Heart right ventricle (tissue), 16 donors: Measurements from ENCODE around the gene AGBL4. TPM values are rescaled to one million over a fixed set of nuclear protein-coding genes. Genes with fewer than 3 reads are reported as not detected.

Experiments
- ATAC-seq, 8 donors: fragments of 200-7000 bp; cut with Tn5 transposase; one replicate each; pipeline ENCODE4 v1.9.1; 2020; ENCODE audit warnings: mild to moderate bottlenecking in 8 of 8, moderate library complexity in 8 of 8, moderate number of reproducible peaks in 1 of 8
- DNase-seq, 2 donors: peaks; one replicate each; pipeline ENCODE4 v3.0.0-alpha.2; 2020
- H3K27ac ChIP-seq, 10 donors: fragments of 200-600 bp; sonication (generic) in 2 of 10; one replicate each; pipeline versions ENCODE4 v1.5.0 to v1.8.0; 2020 to 2022; ENCODE audit warnings: mild to moderate bottlenecking in 3 of 10
- H3K27me3 ChIP-seq, 7 donors: fragments of 200-600 bp; one replicate each; pipeline ENCODE4 v1.8.0; 2021 to 2022; ENCODE audit warnings: mild to moderate bottlenecking in 2 of 7
- H3K36me3 ChIP-seq, 9 donors: fragments of 200-600 bp; sonication (generic) in 1 of 9; one replicate each; pipeline versions ENCODE4 v1.5.0 to v1.8.0; 2020 to 2022; ENCODE audit warnings: mild to moderate bottlenecking in 2 of 9
- H3K4me1 ChIP-seq, 9 donors: fragments of 200-600 bp; sonication (generic) in 1 of 9; one replicate each; pipeline versions ENCODE4 v1.5.0 to v1.8.0; 2020 to 2022; ENCODE audit warnings: mild to moderate bottlenecking in 4 of 9
- H3K4me3 ChIP-seq, 10 donors: fragments of 200-600 bp; sonication (generic) in 2 of 10; one replicate each; pipeline versions ENCODE4 v1.5.0 to v1.8.0; 2020 to 2022; ENCODE audit warnings: mild to moderate bottlenecking in 7 of 10, moderate library complexity in 2 of 10
- H3K9me3 ChIP-seq, 11 donors: fragments of 200-600 bp in 10 of 11; sonication (generic) in 2 of 11; one replicate each; pipeline versions ENCODE4 v1.5.0 to v1.8.0; 2013 to 2022; ENCODE audit warnings: mild to moderate bottlenecking in 2 of 11, control low read depth in 1 of 11, moderate library complexity in 1 of 11
- WGBS, 2 donors: extraction: QIAGEN DNeasy Blood & Tissue Kit; methylation state at CpG; one replicate each; pipeline ENCODE4 v1.1.7; 2013; ENCODE audit warnings: inconsistent platforms in 1 of 2; 5-methylcytosine and 5-hydroxymethylcytosine counted together
- intact Hi-C, 10 donors: fragments of 100-400 bp; cut with DNase I; formaldehyde crosslinking; loops; one replicate each; pipeline versions ENCODE4 v1.11.1 to v1.14.2; 2022
- polyA plus RNA-seq, 2 donors: library from polyadenylated mRNA; stranded (reverse); fragments of 200-250 nt; gene quantifications; one replicate each; pipeline ENCODE4 v1.2.3, GENCODE V29; 2013
- total RNA-seq, 10 donors: library from RNA; stranded (reverse); fragmentation: NEBNext Ultra II Directional in 3 of 10; extraction: Animal tissue kit (Norgen Biotek cat#: 25700) in 3 of 10; gene quantifications; one replicate each; pipeline versions ENCODE4 v1.2.1 to v1.2.4, GENCODE V29; 2021 to 2023
- TF ChIP-seq, protein P1 (sequence below), 9 donors: fragments of 200-600 bp; sonication (generic) in 2 of 9; IDR thresholded peaks; one replicate each; pipeline versions ENCODE4 v1.5.0 to v1.8.0; 2021 to 2022; ENCODE audit warnings: antibody characterized with exemption in 9 of 9, mild to moderate bottlenecking in 5 of 9, moderate library complexity in 1 of 9
- donor health status: Arrhythmogenic right ventricular cardiomyopathy.
- donor health status: ischemic (EF 13 %, LVEDD 7.1; RV severe dilation, severe dysfunction).
- donor health status: healthy with polysubstance abuse.
- donor health status: DM: no; HTN: yes; CAD: no.
- donor health status: DM: no; HTN: no; CAD: no.
- donor health status: ischemic (EF 25% LVEDD 6.9; RV normal size, moderate dysfunction).
- donor health status: ischemic (EF 25% LVEDD 5.7; RV mildly dilated, moderate dysfunction).
- donor health status: healthy.
- donor health status: DM: yes; HTN: yes; CAD: no.
- donor health status: Ischemic cardiomyopathy.
- donor health status: ischemic (EF 35%, LVEDD 5.7; RV mildly dilated, moderate dysfunction).
- donor health status: nonischemic (EF 11% LVEDD 7.7; RV severe dilation, severe dysfunction).
- donor health status: DM: yes; HTN: yes; CAD: no.
- donor health status: PGD.
- donor health status: ischemic (EF 29% LVEDD 5.4; RV normal size, mild dysfunction).
- donor health status: nonischemic (EF 23%, LVEDD 6.1; RV moderate dilation, normal function).

Gene AGBL4
- total and polyA plus RNA-seq, 12 donors, result 0.04 to 0.93 (median 0.46) TPM; not detected in 2

DNA sequence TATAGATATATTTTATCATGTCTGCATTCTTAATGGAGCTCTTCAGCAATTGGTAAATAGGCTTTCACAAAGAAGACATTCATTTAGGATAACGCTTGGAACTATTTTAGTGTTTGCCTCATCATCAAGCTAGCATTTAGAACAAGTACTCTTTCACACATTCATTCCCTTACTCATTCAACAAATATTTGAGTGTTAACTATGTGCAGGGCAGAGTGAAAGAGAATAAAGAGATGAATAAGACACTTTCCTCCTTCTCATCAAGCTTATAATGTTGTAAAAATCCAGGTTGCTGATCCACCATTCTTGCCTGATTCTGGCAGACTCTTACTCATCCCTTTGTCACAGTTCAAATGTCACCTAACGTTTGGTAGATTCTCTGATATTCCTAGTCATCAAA, 860.7 kb downstream of the AGBL4 start:
- intact Hi-C loops, result no loop called here
- 46 to 50% methylated on average over 2 of the region's 2 CpGs for WGBS, 2 donors
- H3K27ac ChIP-seq, result no peak overlapping the region
- ATAC-seq (peak in 1 of 8 donors; percentile 53), DNase-seq (no peak)
- no peaks in the 10 kb centered on the region for H3K27me3 ChIP-seq
- no peaks in the 10 kb centered on the region for H3K36me3 ChIP-seq
- no peak overlapping the region for H3K4me3 ChIP-seq
- peaks cover 0 to 5% (median 0%) of the 10 kb centered on the region in 11 donors for H3K9me3 ChIP-seq
- H3K4me1 ChIP-seq, result peaks cover 0 to 5% (median 0%) of the 10 kb centered on the region in 9 donors
- TF ChIP-seq, protein P1, sequence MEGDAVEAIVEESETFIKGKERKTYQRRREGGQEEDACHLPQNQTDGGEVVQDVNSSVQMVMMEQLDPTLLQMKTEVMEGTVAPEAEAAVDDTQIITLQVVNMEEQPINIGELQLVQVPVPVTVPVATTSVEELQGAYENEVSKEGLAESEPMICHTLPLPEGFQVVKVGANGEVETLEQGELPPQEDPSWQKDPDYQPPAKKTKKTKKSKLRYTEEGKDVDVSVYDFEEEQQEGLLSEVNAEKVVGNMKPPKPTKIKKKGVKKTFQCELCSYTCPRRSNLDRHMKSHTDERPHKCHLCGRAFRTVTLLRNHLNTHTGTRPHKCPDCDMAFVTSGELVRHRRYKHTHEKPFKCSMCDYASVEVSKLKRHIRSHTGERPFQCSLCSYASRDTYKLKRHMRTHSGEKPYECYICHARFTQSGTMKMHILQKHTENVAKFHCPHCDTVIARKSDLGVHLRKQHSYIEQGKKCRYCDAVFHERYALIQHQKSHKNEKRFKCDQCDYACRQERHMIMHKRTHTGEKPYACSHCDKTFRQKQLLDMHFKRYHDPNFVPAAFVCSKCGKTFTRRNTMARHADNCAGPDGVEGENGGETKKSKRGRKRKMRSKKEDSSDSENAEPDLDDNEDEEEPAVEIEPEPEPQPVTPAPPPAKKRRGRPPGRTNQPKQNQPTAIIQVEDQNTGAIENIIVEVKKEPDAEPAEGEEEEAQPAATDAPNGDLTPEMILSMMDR (IDR thresholded peaks at IDR 0.05), result no peak

DNA sequence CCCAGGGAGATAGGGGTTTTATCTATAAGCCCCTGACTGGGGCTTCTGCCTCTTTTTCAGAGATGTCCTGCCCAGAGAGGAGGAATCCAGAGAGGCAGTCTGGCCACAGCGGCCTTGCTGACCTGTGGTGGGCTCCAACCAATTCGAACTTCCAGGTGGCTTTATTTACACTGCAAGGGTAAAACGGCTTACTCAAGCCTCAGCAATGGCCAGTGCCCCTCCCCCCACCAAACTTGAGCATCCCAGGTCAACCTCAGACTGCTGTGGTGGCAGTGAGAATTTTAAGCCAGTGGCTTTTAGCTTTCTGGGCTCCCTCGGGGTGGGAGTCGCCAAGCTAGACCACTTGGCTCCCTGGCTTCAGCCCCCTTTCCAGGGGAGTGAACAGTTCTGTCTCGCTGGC, 863.1 kb downstream of the AGBL4 start:
- intact Hi-C loops, result no loop called here
- ATAC-seq, result no peak
- Histone ChIP-seq H3K27ac (no peak overlapping the region), H3K27me3 (no peaks in the 10 kb centered on the region), H3K4me3 (no peak overlapping the region), H3K4me1 (peaks cover 0 to 5% (median 0%) of the 10 kb centered on the region in 9 donors), H3K9me3 (peaks cover 0 to 8% (median 0%) of the 10 kb centered on the region in 11 donors), H3K36me3 (no peaks in the 10 kb centered on the region)
- WGBS, 2 donors, result 71 to 81% methylated on average over 6 of the region's 6 CpGs
- DNase-seq, result no peak
- TF ChIP-seq, protein P1 (IDR thresholded peaks at IDR 0.05), result no peak

- no peaks in the 10 kb centered on the region for H3K4me1 ChIP-seq
- ATAC-seq, result no peak
- intact Hi-C loops, result no loop called here
- no peaks in the 10 kb centered on the region for H3K27me3 ChIP-seq
- TF ChIP-seq, protein P1 (IDR thresholded peaks at IDR 0.05), result no peak
- WGBS, 2 donors, result 74 to 80% methylated on average over 1 of the region's 1 CpG
- no peak for DNase-seq
- H3K36me3 ChIP-seq, result no peaks in the 10 kb centered on the region
- H3K27ac ChIP-seq, result no peak overlapping the region
- no peak overlapping the region for H3K4me3 ChIP-seq
- H3K9me3 ChIP-seq, result peaks cover 0 to 37% (median 6%) of the 10 kb centered on the region in 11 donors
Measured at GRCh38 chr1:49136738-49137251, 887.0 kb downstream of the AGBL4 start.

- WGBS, 2 donors, result 42 to 50% methylated on average over 1 of the region's 1 CpG
Measured at GRCh38 chr1:49125746-49126145, 898.0 kb downstream of the AGBL4 start.

More at GRCh38 chr1:49125746-49126145, 898.0 kb downstream of the AGBL4 start:
- H3K9me3 ChIP-seq, result peaks cover 0 to 7% (median 0%) of the 10 kb centered on the region in 11 donors
- H3K4me3 ChIP-seq, result no peak overlapping the region
- TF ChIP-seq, protein P1 (IDR thresholded peaks at IDR 0.05), result no peak
- H3K4me1 ChIP-seq, result no peaks in the 10 kb centered on the region
- H3K27me3 ChIP-seq, result no peaks in the 10 kb centered on the region
- H3K36me3 ChIP-seq, result no peaks in the 10 kb centered on the region
- intact Hi-C loops, result no loop called here
- DNase-seq (no peak), ATAC-seq (no peak)
- no peak overlapping the region for H3K27ac ChIP-seq
